GM13977 (cell line): ENCODE measurements around the gene NFIL3.

Source experiments
- DNase-seq: peaks from one replicate; pipeline ENCODE4 v3.0.0; 2012; ENCODE audit warnings: low spot score
- CTCF ChIP-seq: IDR thresholded peaks from 2 replicates; pipeline ENCODE4 v1.5.1; 2012; ENCODE audit warnings: mild to moderate bottlenecking, control low read depth; ENCODE audit not compliant: insufficient read depth; ENCODE audit errors: extremely low read depth, missing control alignments
- in situ Hi-C: fragments of 300-500 bp; cut with MboI; formaldehyde crosslinking; loops from one replicate; pipeline ENCODE4 v1.12.0; 2022; ENCODE audit warnings: low sequenced_read_pairs, low pct_unique_long_range_greater_than_20kb, mixed read lengths, inconsistent platforms; ENCODE audit not compliant: unreplicated experiment

Gene NFIL3

GRCh38 chr9:91398926-91399325 is 24.7 kb downstream of the NFIL3 start:
- in situ Hi-C loops: no loop called here

GRCh38 chr9:91395553-91396471 is 27.8 kb downstream of the NFIL3 start:
- DNase-seq: peak; percentile 44
- TF ChIP-seq CTCF: no peak
- in situ Hi-C loops: no loop called here

More at GRCh38 chr9:91398926-91399325, 24.7 kb downstream of the NFIL3 start:
- no peak for TF ChIP-seq CTCF
- DNase-seq: no peak

- in situ Hi-C loops: no loop called here
- no peak for TF ChIP-seq CTCF
- no peak for DNase-seq
These were observed 28.5 kb downstream of the NFIL3 start for GRCh38 chr9:91395106-91395552.

- in situ Hi-C loops: no loop called here
- no peak for TF ChIP-seq CTCF
- DNase-seq: no peak
These were observed 29.8 kb downstream of the NFIL3 start for GRCh38 chr9:91393826-91394225.

GRCh38 chr9:91392435-91392834 is 31.2 kb downstream of the NFIL3 start:
- in situ Hi-C loops: no loop called here
- DNase-seq: no peak
- TF ChIP-seq CTCF: no peak

GRCh38 chr9:91391818-91392217 is 31.8 kb downstream of the NFIL3 start:
- in situ Hi-C loops: no loop called here
- no peak for TF ChIP-seq CTCF
- no peak for DNase-seq
